A549 (cell line): Measurements from ENCODE around the gene OSCP1. TPM values are rescaled to one million over a fixed set of nuclear protein-coding genes. Genes with fewer than 3 reads are reported as not detected.

Experiments
- ATAC-seq, 2 experiments: fragments of 200-7000 bp in 1 of 2; fragments of >200 bp in 1 of 2; cut with Nextera tagmentation in 1 of 2; cut with Tn5 transposase in 1 of 2; 3 replicates each; pipeline versions ENCODE4 v1.8.0 to v1.9.1; 2018 to 2020; ENCODE audit warnings: mild to moderate bottlenecking in 1 of 2, moderate library complexity in 1 of 2
- CTCF ChIA-PET: fragments of 300-600 bp; sonication (Branson Sonifier 250); formaldehyde crosslinking; extraction: SDS; loops from one replicate; lab custom pipeline; 2021; ENCODE audit warnings: antibody characterized with exemption, inconsistent platforms; lab: Yijun Ruan, JAX
- POLR2A ChIA-PET: fragments of 350-600 bp; formaldehyde crosslinking; extraction: SDS; loops from one replicate; lab custom pipeline; 2021; ENCODE audit warnings: antibody characterized with exemption, inconsistent platforms; lab: Yijun Ruan, JAX
- DNase-seq, 2 experiments: peaks; one replicate each; pipeline versions ENCODE4 v3.0.0 to v3.0.0-alpha.2; 2011 to 2016; ENCODE audit warnings: low read depth in 1 of 2, low spot score in 1 of 2
- FAIRE-seq: peaks from 2 replicates; lab custom pipeline; 2011; peaks lifted over from hg19 to GRCh38; lab: Jason Lieb, UNC
- H3K27ac ChIP-seq, 2 experiments: fragments of >200 bp; sonication (Bioruptor Twin); formaldehyde crosslinking; 3 replicates each; pipeline ENCODE4 v1.5.1; 2016 to 2017
- H3K4me1 ChIP-seq: fragments of >200 bp; sonication (Bioruptor Twin); formaldehyde crosslinking; 3 replicates; pipeline ENCODE4 v1.6.1; 2016
- H3K4me2 ChIP-seq: fragments of >200 bp; sonication (Bioruptor Twin); formaldehyde crosslinking; 3 replicates; pipeline ENCODE4 v1.6.1; 2016
- H3K4me3 ChIP-seq: fragments of >200 bp; sonication (Bioruptor Twin); formaldehyde crosslinking; 3 replicates; pipeline ENCODE4 v1.5.1; 2016
- H3K9me3 ChIP-seq: fragments of >200 bp; sonication (Bioruptor Twin); formaldehyde crosslinking; 3 replicates; pipeline ENCODE4 v1.6.1; 2016
- BCL3 ChIP-seq: fragments of >200 bp; sonication (Bioruptor Twin); formaldehyde crosslinking; IDR thresholded peaks from 3 replicates; pipeline ENCODE4 v1.6.1; 2016
- CEBPB ChIP-seq, 2 experiments: fragments of >200 bp in 1 of 2; sonication (Bioruptor Twin) in 1 of 2; formaldehyde crosslinking in 1 of 2; IDR thresholded peaks; 2 replicates each; pipeline ENCODE4 v1.6.1; 2012 to 2016
- CHD2 ChIP-seq: fragments of 150-350 bp; IDR thresholded peaks from 2 replicates; pipeline ENCODE4 v1.6.1; 2014; ENCODE audit warnings: low read length; ENCODE audit not compliant: partially characterized antibody
- CHD4 ChIP-seq: fragments of 200-600 bp; sonication (generic); IDR thresholded peaks from 2 replicates; pipeline ENCODE4 v1.6.1; 2016; ENCODE audit warnings: antibody characterized with exemption, mild to moderate bottlenecking, borderline replicate concordance
- EHF ChIP-seq: fragments of 250-450 bp; sonication (Bioruptor Pico); IDR thresholded peaks from 2 replicates; pipeline ENCODE4 v1.5.0; 2020; ENCODE audit warnings: mild to moderate bottlenecking
- EHMT2 ChIP-seq: fragments of 200-600 bp; sonication (generic); IDR thresholded peaks from 2 replicates; pipeline ENCODE4 v1.6.1; 2016; ENCODE audit warnings: antibody characterized with exemption, low read depth, mild to moderate bottlenecking, moderate library complexity
- EP300 ChIP-seq, 2 experiments: fragments of >200 bp; sonication (Bioruptor Twin); formaldehyde crosslinking; IDR thresholded peaks; 2 replicates in 1 of 2; 3 replicates in 1 of 2; pipeline ENCODE4 v1.6.1; 2016 to 2017
- FOSB ChIP-seq: fragments of 250-450 bp; sonication (Bioruptor Pico); IDR thresholded peaks from 2 replicates; pipeline ENCODE4 v1.5.0; 2020; ENCODE audit warnings: mild to moderate bottlenecking, moderate library complexity
- FOSL2 ChIP-seq, 2 experiments: fragments of 450-650 bp in 1 of 2; fragments of >200 bp in 1 of 2; sonication (Bioruptor Twin) in 1 of 2; formaldehyde crosslinking; IDR thresholded peaks; 2 replicates each; pipeline versions ENCODE4 v1.5.0 to v1.6.1; 2016 to 2020; ENCODE audit warnings: mild to moderate bottlenecking in 1 of 2, moderate library complexity in 1 of 2
- HOXB13 ChIP-seq: fragments of 250-450 bp; sonication (Bioruptor Pico); IDR thresholded peaks from 2 replicates; pipeline ENCODE4 v1.5.0; 2020; ENCODE audit warnings: low read depth, mild to moderate bottlenecking, moderate library complexity
- JUN ChIP-seq, 2 experiments: fragments of >200 bp; sonication (Bioruptor Twin); formaldehyde crosslinking; IDR thresholded peaks; 2 replicates in 1 of 2; 3 replicates in 1 of 2; pipeline ENCODE4 v1.6.1; 2016 to 2017
- KDM5A ChIP-seq: fragments of 200-600 bp; sonication (generic); IDR thresholded peaks from 2 replicates; pipeline ENCODE4 v1.6.1; 2016; ENCODE audit warnings: antibody characterized with exemption, mild to moderate bottlenecking
- MAFK ChIP-seq: fragments of 450-650 bp; IDR thresholded peaks from 2 replicates; pipeline ENCODE4 v1.6.1; 2014; ENCODE audit not compliant: partially characterized antibody
- NR3C1 ChIP-seq: fragments of >200 bp; sonication (Bioruptor Twin); formaldehyde crosslinking; IDR thresholded peaks from 3 replicates; pipeline ENCODE4 v1.6.1; 2017
- PHF8 ChIP-seq: fragments of 200-600 bp; sonication (generic); IDR thresholded peaks from 2 replicates; pipeline ENCODE4 v1.6.1; 2016; ENCODE audit warnings: low read depth, mild to moderate bottlenecking, antibody characterized with exemption, moderate library complexity, borderline replicate concordance
- POLR2A ChIP-seq: IDR thresholded peaks from 2 replicates; pipeline ENCODE4 v1.6.1; 2012; ENCODE audit warnings: mild to moderate bottlenecking, low read length
- POLR2AphosphoS2 ChIP-seq: conservative IDR thresholded peaks from 2 replicates; pipeline ENCODE4 v1.6.1; 2012; ENCODE audit warnings: low read length, improper control_type of control experiment, inconsistent platforms
- RARB ChIP-seq: fragments of 250-450 bp; sonication (Bioruptor Pico); IDR thresholded peaks from 2 replicates; pipeline ENCODE4 v1.8.0; 2021; ENCODE audit warnings: mild to moderate bottlenecking, moderate library complexity
- RFX5 ChIP-seq: fragments of 450-650 bp; IDR thresholded peaks from 2 replicates; pipeline ENCODE4 v1.7.1; 2014; ENCODE audit warnings: antibody characterized with exemption, mild to moderate bottlenecking, moderate library complexity
- RNF2 ChIP-seq: fragments of 200-600 bp; sonication (generic); IDR thresholded peaks from 2 replicates; pipeline ENCODE4 v1.6.1; 2016; ENCODE audit warnings: low read depth, mild to moderate bottlenecking, antibody characterized with exemption, moderate library complexity, borderline replicate concordance
- SMC3 ChIP-seq: fragments of >200 bp; sonication (Bioruptor Twin); formaldehyde crosslinking; IDR thresholded peaks from 3 replicates; pipeline ENCODE4 v1.6.1; 2018; ENCODE audit warnings: inconsistent platforms
- SREBF2 ChIP-seq: fragments of 450-650 bp; IDR thresholded peaks from 2 replicates; pipeline ENCODE4 v1.6.1; 2014; ENCODE audit warnings: mild to moderate bottlenecking, moderate library complexity
- TP53 ChIP-seq: fragments of 250-450 bp; sonication (Bioruptor Pico); IDR thresholded peaks from 2 replicates; pipeline ENCODE4 v1.5.0; 2021; ENCODE audit warnings: mild to moderate bottlenecking, moderate library complexity
- whole genome bisulfite sequencing: methylation state at CpG from one replicate; pipeline ENCODE4 v1.1.6; 2017; ENCODE audit errors: missing lambda C conversion rate; 5-methylcytosine and 5-hydroxymethylcytosine counted together
- polyA minus RNA-seq: library from RNA; depleted of rRNA, polyadenylated mRNA; stranded (reverse); fragments of >200 nt; gene quantifications from 2 replicates; pipeline ENCODE4 v1.2.3, GENCODE V29; 2011; rRNA and poly(A)+ RNA removed
- polyA plus RNA-seq, 4 experiments: library from polyadenylated mRNA; depleted of rRNA in 3 of 4; stranded (reverse); fragments of >200 nt; fragmentation: RNase III in 1 of 4; extraction: RNeasy Plus Mini Kit Qiagen cat#74134 plus additional on column Dnase treatment in 1 of 4; gene quantifications; 2 replicates in 3 of 4; 3 replicates in 1 of 4; pipeline ENCODE4 v1.2.3, GENCODE V29; 2011 to 2017
- TF ChIP-seq, protein P1 (sequence below): IDR thresholded peaks from 2 replicates; pipeline ENCODE4 v1.6.1; 2012
- TF ChIP-seq, protein P2 (sequence below): IDR thresholded peaks from 2 replicates; pipeline ENCODE4 v1.6.1; 2012; ENCODE audit warnings: low read depth, borderline replicate concordance

Gene OSCP1
- polyA plus RNA-seq (2011; rRNA removed) (6.6 and 6.8 TPM in 2 replicates), polyA plus RNA-seq (2017; fragmentation: RNase III; extraction: RNeasy Plus Mini Kit Qiagen cat#74134 plus additional on column Dnase treatment) (4.0 to 4.8 TPM (median 4.6 TPM) in 3 replicates), polyA minus RNA-seq (6.7 and 7.8 TPM in 2 replicates)
- 3.3 and 3.4 TPM in 2 replicates for polyA plus RNA-seq (2012; cell fraction: cytosol; rRNA removed)
- polyA plus RNA-seq (2012; cell fraction: nucleus; rRNA removed): 1.8 and 4.3 TPM in 2 replicates

GRCh38 chr1:36450270-36450918, at the start of gene OSCP1:
TSS of gene OSCP1 (minus strand) at chr1:36450451. CDS start at chr1:36450369, 82 bp downstream.
- ChIA-PET POLR2A (interaction anchor here (0.9 to 1.5 kb wide), 7 partner anchors 9 to 63 kb away, joined by 3 to 16 read pairs (median 5); partner anchors contain the start of gene MRPS15), CTCF (interaction anchor here (1.0 to 2.9 kb wide), 5 partner anchors 10 to 301 kb away, joined by 3 to 13 read pairs (median 3); partner anchors contain the start of gene TRAPPC3)
- peak in 1 of 2 experiments; percentile 59; a peak in 1 of 4 replicates for TF ChIP-seq CEBPB (IDR thresholded peaks at IDR 0.05)
- TF ChIP-seq JUN (IDR thresholded peaks at IDR 0.05): peak in 1 of 2 experiments; percentile 78; a peak in 3 of 5 replicates
- TF ChIP-seq, protein P1, sequence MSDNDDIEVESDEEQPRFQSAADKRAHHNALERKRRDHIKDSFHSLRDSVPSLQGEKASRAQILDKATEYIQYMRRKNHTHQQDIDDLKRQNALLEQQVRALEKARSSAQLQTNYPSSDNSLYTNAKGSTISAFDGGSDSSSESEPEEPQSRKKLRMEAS: peak; percentile 97
- peak; percentile 63 for TF ChIP-seq POLR2A
- TF ChIP-seq TP53 (CRISPR knock-in tag): peak; percentile 78; the same call in 1 of the 2 replicates
- TF ChIP-seq SREBF2: no peak
- TF ChIP-seq, protein P2, sequence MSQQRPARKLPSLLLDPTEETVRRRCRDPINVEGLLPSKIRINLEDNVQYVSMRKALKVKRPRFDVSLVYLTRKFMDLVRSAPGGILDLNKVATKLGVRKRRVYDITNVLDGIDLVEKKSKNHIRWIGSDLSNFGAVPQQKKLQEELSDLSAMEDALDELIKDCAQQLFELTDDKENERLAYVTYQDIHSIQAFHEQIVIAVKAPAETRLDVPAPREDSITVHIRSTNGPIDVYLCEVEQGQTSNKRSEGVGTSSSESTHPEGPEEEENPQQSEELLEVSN: peak; percentile 99
- TF ChIP-seq BCL3: peak; percentile 64; the same call in 1 of the 3 replicates
- TF ChIP-seq HOXB13 (CRISPR knock-in tag): peak; percentile 60; the same call in 1 of the 2 replicates
- no peak for TF ChIP-seq RNF2
- TF ChIP-seq PHF8: peak; percentile 70

GRCh38 chr1:36497207-36497606, 47.0 kb upstream of the OSCP1 start:
- DNase-seq (no peak), ATAC-seq (no peak), FAIRE-seq (no peak)
- Histone ChIP-seq H3K4me3 (no peak overlapping the region), H3K9me3 (no peaks in the 10 kb centered on the region), H3K4me2 (no peak overlapping the region), H3K4me1 (no peaks in the 10 kb centered on the region), H3K27ac (no peak overlapping the region)
- POLR2A ChIA-PET: no interaction called here
- WGBS: 64% methylated on average over 2 of the region's 2 CpGs
- CTCF ChIA-PET: interaction anchor here (1.0 to 1.9 kb wide), 2 partner anchors 19 to 28 kb away, joined by 4 to 5 read pairs; no protein-coding TSS in a partner anchor
- no peak for TF ChIP-seq FOSB (CRISPR knock-in tag)
- no peak for TF ChIP-seq MAFK
- TF ChIP-seq EHF: no peak
- TF ChIP-seq SMC3: no peak
- TF ChIP-seq CHD2: no peak
- no peak for TF ChIP-seq RFX5
- no peak for TF ChIP-seq EP300 (IDR thresholded peaks at IDR 0.05)
- no peak for TF ChIP-seq POLR2AphosphoS2
- no peak for TF ChIP-seq HOXB13 (CRISPR knock-in tag)
- TF ChIP-seq POLR2A: no peak
- no peak for TF ChIP-seq CHD4
- no peak for TF ChIP-seq EHMT2
- no peak for TF ChIP-seq KDM5A
- no peak for TF ChIP-seq CEBPB (IDR thresholded peaks at IDR 0.05)
- TF ChIP-seq FOSL2 (IDR thresholded peaks at IDR 0.05): no peak
- no peak for TF ChIP-seq FOSL2 (CRISPR knock-in tag; IDR thresholded peaks at IDR 0.05)
- TF ChIP-seq NR3C1: no peak
- no peak for TF ChIP-seq BCL3
- no peak for TF ChIP-seq RARB (CRISPR knock-in tag)

More at GRCh38 chr1:36450270-36450918, at the start of gene OSCP1:
- H3K27ac ChIP-seq: peak within 1 kb of the TSS; percentile 87 to 91
- 4% methylated on average over 8 of the region's 48 CpGs for WGBS
- peak; percentile 94 to 99 for DNase-seq
- no peak for FAIRE-seq
- H3K9me3 ChIP-seq: no peaks in the 10 kb centered on the region
- ATAC-seq: peak; percentile 98 to 99
- peak within 1 kb of the TSS; percentile 92 for H3K4me2 ChIP-seq
- peak within 1 kb of the TSS; percentile 53 for H3K4me3 ChIP-seq
- H3K4me1 ChIP-seq: peaks cover 3% of the 10 kb centered on the region; the same call in 1 of the 3 replicates
